Fibroblast of skin of back (primary cell): ENCODE data around the gene PTPRJ.

Experiments used
- DNase-seq: peaks from one replicate; pipeline ENCODE4 v3.0.0-alpha.2; 2013

PTPRJ gene

GRCh38 chr11:47997063-47998053 lies 17.0 kb downstream of the PTPRJ start:
- DNase-seq, result no peak

GRCh38 chr11:47998345-47998732 lies 18.0 kb downstream of the PTPRJ start:
- no peak for DNase-seq

GRCh38 chr11:47998733-47999359 lies 18.5 kb downstream of the PTPRJ start:
- DNase-seq, result no peak

- no peak for DNase-seq
Observed at GRCh38 chr11:48000432-48000831, 20.1 kb downstream of the PTPRJ start.

- peak; percentile 64 for DNase-seq
Observed at GRCh38 chr11:48001438-48002021, 21.2 kb downstream of the PTPRJ start.

GRCh38 chr11:48002561-48002960 lies 22.2 kb downstream of the PTPRJ start:
- no peak for DNase-seq

- no peak for DNase-seq
Observed at GRCh38 chr11:48003926-48004325, 23.6 kb downstream of the PTPRJ start.

- no peak for DNase-seq
Observed at GRCh38 chr11:48004456-48004855, 24.1 kb downstream of the PTPRJ start.

GRCh38 chr11:48005136-48005535 lies 24.8 kb downstream of the PTPRJ start:
- DNase-seq, result no peak

GRCh38 chr11:48005831-48006270 lies 25.5 kb downstream of the PTPRJ start:
- DNase-seq, result no peak

- peak; percentile 65 for DNase-seq
Observed at GRCh38 chr11:48006301-48006992, 26.1 kb downstream of the PTPRJ start.

- no peak for DNase-seq
Observed at GRCh38 chr11:48007677-48008076, 27.3 kb downstream of the PTPRJ start.

- no peak for DNase-seq
Observed at GRCh38 chr11:48008951-48009270, 28.6 kb downstream of the PTPRJ start.

- DNase-seq, result no peak
Observed at GRCh38 chr11:48011102-48011797, 30.9 kb downstream of the PTPRJ start.

GRCh38 chr11:48011798-48012391 lies 31.5 kb downstream of the PTPRJ start:
- no peak for DNase-seq

- DNase-seq, result peak; percentile 67
Observed at GRCh38 chr11:48013269-48013901, 33.0 kb downstream of the PTPRJ start.

- DNase-seq, result no peak
Observed at GRCh38 chr11:48014917-48015316, 34.6 kb downstream of the PTPRJ start.

GRCh38 chr11:48017105-48017830 lies 36.9 kb downstream of the PTPRJ start:
- DNase-seq, result no peak

GRCh38 chr11:48017831-48018527 lies 37.6 kb downstream of the PTPRJ start:
- DNase-seq, result no peak
